ENCODE data around the gene CDH23. TPM values are rescaled to one million over a fixed set of nuclear protein-coding genes. Genes with fewer than 3 reads are reported as not detected.

Gene CDH23
- total RNA-seq, 1 donor from 2014 or later, result not detected

GRCh38 chr10:71569775-71570588 is 173.3 kb downstream of the CDH23 start:
- Mint-ChIP-seq H3K4me1 (ENCODE audit: low read depth) (no peaks in the 10 kb centered on the region), H3K4me3 (ENCODE audit: unreplicated experiment) (no peak overlapping the region), H3K36me3 (ENCODE audit: low read depth) (no peaks in the 10 kb centered on the region), H3K27me3 (ENCODE audit: low read depth) (peaks cover 29% of the 10 kb centered on the region), H3K9me3 (ENCODE audit: low read depth) (no peaks in the 10 kb centered on the region), H3K27ac (ENCODE audit: unreplicated experiment) (no peak overlapping the region)
- peak; percentile 91 for TF ChIP-seq CTCF (IDR thresholded peaks at IDR 0.05)
- DNase-seq (ENCODE audit: low spot score), result no peak

- Mint-ChIP-seq H3K27me3 (ENCODE audit: low read depth) (peaks cover 19% of the 10 kb centered on the region), H3K36me3 (ENCODE audit: low read depth) (no peaks in the 10 kb centered on the region), H3K9me3 (ENCODE audit: low read depth) (no peaks in the 10 kb centered on the region), H3K27ac (ENCODE audit: unreplicated experiment) (no peak overlapping the region), H3K4me3 (ENCODE audit: unreplicated experiment) (no peak overlapping the region), H3K4me1 (ENCODE audit: low read depth) (no peaks in the 10 kb centered on the region)
- no peak for DNase-seq (ENCODE audit: low spot score)
- no peak for TF ChIP-seq CTCF (IDR thresholded peaks at IDR 0.05)
These were observed 174.9 kb downstream of the CDH23 start for GRCh38 chr10:71571460-71572175.

- Mint-ChIP-seq H3K9me3 (ENCODE audit: low read depth) (no peaks in the 10 kb centered on the region), H3K4me3 (ENCODE audit: unreplicated experiment) (no peak overlapping the region), H3K27me3 (ENCODE audit: low read depth) (peaks cover 31% of the 10 kb centered on the region), H3K36me3 (ENCODE audit: low read depth) (no peaks in the 10 kb centered on the region), H3K27ac (ENCODE audit: unreplicated experiment) (no peak overlapping the region), H3K4me1 (ENCODE audit: low read depth) (no peaks in the 10 kb centered on the region)
- no peak for DNase-seq (ENCODE audit: low spot score)
- no peak for TF ChIP-seq CTCF (IDR thresholded peaks at IDR 0.05)
These were observed 176.2 kb downstream of the CDH23 start for GRCh38 chr10:71572962-71573361.

GRCh38 chr10:71573562-71574518 is 177.1 kb downstream of the CDH23 start:
- TF ChIP-seq CTCF (IDR thresholded peaks at IDR 0.05), result no peak
- H3K27me3 Mint-ChIP-seq (ENCODE audit: low read depth), result peaks cover 34% of the 10 kb centered on the region

GRCh38 chr10:71575451-71575850 is 178.7 kb downstream of the CDH23 start:
- Mint-ChIP-seq H3K9me3 (ENCODE audit: low read depth) (no peaks in the 10 kb centered on the region), H3K36me3 (ENCODE audit: low read depth) (no peaks in the 10 kb centered on the region), H3K27ac (ENCODE audit: unreplicated experiment) (no peak overlapping the region), H3K27me3 (ENCODE audit: low read depth) (peaks cover 34% of the 10 kb centered on the region), H3K4me1 (ENCODE audit: low read depth) (no peaks in the 10 kb centered on the region), H3K4me3 (ENCODE audit: unreplicated experiment) (no peak overlapping the region)
- TF ChIP-seq CTCF (IDR thresholded peaks at IDR 0.05), result no peak
- no peak for DNase-seq (ENCODE audit: low spot score)

More at GRCh38 chr10:71573562-71574518, 177.1 kb downstream of the CDH23 start:
- H3K27ac Mint-ChIP-seq (ENCODE audit: unreplicated experiment), result no peak overlapping the region
- no peak overlapping the region for H3K4me3 Mint-ChIP-seq (ENCODE audit: unreplicated experiment)
- H3K36me3 Mint-ChIP-seq (ENCODE audit: low read depth), result no peaks in the 10 kb centered on the region
- H3K4me1 Mint-ChIP-seq (ENCODE audit: low read depth), result no peaks in the 10 kb centered on the region
- H3K9me3 Mint-ChIP-seq (ENCODE audit: low read depth), result no peaks in the 10 kb centered on the region
- DNase-seq (ENCODE audit: low spot score), result no peak
